ENCODE data around the gene RNF207. TPM values are rescaled to one million over a fixed set of nuclear protein-coding genes. Genes with fewer than 3 reads are reported as not detected.

Gene RNF207
- total RNA-seq, 1 experiment from 2014 or later: 22.7 TPM

DNA sequence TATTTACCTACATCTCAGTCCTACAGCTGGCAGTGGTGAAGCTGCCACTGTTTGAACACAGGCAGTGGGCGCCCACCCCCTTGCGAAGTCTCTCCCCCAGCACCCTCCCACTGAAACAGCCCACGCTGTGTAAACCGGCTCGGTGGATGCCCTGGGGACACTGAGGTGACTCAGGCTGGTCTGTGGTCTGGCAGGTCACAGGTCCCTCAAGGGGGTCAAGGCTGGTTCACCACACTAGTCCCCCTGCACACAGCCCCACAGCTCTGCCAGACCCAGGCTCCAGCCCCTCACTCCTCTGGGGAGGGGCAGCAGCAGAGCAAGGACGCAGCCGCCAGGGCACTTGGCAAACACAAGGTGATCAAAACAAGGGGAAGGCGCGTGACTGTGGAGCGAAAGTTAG is 33.4 kb upstream of the RNF207 start:
- no peak for DNase-seq (ENCODE audit: low spot score)

DNA sequence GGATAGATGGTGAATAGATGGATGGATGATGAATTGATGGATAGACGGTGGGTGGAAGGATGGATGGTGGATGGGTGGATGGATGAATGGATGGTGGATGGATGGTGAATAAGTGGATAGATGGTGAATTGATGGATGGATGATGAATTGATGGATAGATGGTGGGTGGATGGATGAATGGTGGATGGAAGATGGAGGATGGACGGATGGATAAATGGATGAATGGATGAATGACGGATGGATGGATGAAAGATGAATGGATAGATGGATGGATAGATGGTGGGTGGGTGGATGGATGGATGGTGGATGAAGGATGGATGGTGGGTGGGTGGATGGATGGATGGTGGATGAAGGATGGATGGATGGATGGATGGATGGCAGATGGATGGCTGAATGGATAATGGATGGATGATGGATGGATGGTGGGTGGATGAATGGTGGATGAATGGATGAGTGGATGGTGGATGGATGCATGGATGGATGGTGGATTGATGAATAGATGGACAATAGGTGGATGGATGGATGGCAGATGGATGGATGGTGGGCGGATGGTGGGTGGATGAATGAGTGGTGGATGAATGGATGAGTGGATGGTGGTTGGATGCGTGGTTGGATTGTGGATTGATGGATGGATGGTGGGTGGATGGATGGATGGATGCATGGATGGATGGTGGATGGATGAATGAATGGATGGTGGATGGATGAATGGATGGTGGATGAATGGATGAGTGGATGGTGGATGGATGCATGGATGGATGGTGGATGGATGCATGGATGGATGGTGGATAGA is 31.1 kb upstream of the RNF207 start:
- no peak for DNase-seq (ENCODE audit: low spot score)

DNA sequence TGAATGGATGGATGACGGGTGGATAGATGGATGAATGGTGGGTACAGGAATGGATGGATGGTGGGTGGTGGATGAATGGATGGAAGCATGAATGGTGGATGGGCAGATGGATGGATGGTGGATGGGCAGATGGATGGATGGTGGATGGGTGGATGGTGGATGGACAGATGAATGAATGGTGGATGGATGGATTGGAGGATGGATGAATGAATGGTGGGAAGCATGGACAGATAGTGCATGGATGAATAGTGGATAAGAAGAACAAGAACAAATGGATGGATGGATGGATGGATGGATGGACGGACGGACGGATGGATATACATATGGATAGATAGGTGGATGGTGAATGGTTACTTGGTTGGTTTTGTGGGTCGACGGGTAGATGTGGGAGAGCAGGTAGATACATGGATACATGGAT is 30.5 kb upstream of the RNF207 start:
- no peak for DNase-seq (ENCODE audit: low spot score)

DNA sequence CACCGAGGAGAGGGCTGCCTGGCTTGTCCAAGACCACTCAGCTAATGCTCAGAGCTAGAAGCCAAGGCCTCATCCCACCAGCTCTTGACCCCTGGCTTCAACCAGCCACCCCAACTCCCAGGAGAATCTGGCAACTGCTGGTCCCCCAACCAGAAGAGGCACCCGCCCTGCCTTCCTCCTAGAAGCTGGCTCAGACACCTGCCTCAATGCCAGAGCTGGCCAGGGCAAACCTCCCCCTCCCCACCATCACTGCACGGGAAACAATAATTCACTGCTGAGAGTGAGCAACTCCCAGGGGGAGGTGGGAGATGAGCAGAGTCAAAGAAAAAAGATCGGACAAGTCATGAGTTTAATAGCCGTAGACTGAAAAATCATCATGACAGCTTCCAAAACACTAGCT is 29.1 kb upstream of the RNF207 start:
- DNase-seq (ENCODE audit: low spot score): no peak

DNA sequence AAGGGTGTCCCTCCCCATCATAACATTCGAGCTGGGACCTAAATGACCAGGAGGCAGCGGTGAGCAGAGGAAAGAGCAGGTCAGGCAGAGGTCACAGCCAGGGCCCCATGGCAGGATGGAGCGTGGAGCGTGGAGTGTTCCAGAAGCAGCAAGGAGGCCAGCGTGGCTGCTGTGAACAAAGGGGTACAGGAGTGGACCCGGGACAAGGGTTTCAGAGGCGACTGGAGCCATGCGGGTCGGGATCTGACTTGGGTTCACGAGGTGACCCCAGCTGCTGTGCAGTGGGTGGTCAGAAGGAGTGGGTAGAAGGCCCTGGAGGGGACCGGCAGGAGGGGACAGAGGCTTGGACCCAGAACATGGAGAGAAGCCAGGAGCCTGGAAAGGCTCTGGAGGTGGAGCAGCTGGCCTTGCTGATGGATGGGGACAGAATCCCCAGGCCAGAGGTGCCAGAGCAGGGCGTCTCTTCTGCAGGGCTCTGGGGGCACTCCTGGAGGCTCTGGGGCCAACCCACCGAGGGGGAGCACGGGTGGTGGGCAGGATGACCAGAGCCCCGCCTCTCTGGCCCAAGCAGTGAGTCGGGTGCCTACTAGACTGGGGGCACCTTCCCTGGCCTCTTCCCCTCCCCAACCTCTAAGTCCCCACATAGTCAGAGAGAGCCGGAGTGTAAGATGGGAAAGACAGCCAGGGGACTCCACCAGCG is 28.1 kb upstream of the RNF207 start:
- DNase-seq (ENCODE audit: low spot score): no peak

DNA sequence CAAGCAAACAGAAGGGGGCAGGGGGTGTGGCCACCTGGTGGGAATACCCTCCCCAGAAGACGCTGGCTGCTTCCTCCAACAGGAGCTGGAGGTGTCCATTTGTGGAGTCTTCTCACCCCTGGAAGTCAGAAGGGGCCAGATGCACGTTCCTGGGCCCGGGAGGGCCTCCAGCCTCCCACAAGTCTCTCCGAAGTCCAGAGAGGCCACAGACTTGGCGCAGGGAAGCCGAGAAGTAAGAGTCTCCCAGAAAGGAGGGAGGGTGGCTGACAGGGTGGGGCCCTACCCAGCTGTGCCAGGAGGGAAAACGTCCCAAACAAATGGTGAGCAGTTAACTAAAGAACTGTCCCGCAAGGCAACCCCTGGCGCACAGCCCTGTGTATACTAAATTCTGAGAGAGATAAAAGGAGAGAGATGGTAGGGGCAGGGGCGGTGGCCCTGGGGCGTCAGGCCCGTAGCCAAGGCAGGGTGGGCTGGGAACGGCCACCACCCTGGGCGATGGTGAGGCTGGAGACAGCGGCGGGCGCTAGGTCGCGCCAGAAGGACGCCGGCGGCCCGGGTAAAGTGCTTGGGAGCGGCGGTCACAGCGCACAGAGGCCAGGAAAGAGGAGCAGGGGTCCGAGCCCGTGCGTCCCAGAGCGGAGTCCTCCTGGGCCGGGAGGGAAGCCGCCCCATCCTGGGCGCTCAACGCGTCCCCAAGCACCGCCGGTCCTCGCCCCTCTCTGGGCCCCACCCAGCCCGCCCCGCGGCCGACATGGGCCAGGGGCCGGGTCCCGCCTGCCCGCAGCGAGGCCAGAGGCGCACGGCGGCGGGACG is 27.0 kb upstream of the RNF207 start:
- DNase-seq (ENCODE audit: low spot score): no peak

DNA sequence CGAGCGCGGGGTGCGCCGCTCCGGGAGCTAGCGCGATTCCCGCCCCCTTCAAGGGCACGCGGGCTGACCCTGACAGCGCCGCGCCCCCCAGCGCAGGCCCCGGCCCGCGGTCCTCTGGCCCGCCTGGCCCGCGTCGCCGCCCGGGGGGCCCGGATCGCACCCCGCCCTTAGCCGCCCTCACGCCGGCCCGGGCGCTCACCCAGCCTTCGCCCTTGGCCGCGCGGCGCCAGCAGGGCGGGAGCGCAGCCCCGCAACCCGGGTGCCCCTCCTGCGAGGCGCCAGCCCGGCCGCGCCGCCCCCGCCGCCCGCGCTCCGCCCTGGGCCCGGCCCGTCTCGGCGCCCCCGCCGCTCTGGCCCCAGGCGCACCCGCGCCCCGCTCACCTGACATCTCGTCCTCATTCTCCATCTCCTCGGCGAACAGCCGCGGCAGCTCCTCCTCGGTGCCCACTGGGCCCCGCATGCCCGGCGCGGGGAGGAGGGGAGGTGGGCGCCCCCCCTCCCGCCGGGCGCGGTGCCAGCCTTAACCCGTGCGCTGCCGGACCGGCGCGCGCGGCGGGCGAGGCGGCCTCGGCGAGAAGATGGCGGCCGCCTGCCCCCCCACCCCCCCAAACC is 26.2 kb upstream of the RNF207 start:
- DNase-seq (ENCODE audit: low spot score): no peak

DNA sequence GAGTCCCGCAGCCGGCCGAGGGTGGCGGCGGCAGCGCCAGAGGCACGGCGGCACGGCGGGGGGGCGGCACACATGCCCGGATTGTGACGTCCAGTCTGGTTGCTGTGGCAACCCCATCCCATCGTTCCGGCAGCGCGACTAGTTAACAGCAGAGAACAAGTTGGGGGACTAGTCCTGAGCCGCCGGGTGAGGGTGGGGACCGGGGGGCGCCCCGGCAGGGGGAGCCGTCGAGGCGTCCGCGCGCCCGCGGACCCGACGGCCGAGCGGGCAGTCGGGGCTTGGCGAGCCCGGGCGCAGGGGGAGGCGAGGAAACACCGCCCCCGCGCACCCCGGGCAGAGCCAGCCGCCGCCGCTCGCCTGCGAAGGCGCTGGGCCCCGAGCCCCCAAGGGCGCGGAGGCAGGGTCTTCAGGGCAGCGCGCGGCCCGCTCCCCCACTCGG is 25.6 kb upstream of the RNF207 start, which contains the start of gene CHD5:
Gene CHD5 (minus strand): TSS at position 54 of the 439 bp plus-strand sequence. CDS start 298 bp downstream, outside the sequence.
- no peak for DNase-seq (ENCODE audit: low spot score)

DNA sequence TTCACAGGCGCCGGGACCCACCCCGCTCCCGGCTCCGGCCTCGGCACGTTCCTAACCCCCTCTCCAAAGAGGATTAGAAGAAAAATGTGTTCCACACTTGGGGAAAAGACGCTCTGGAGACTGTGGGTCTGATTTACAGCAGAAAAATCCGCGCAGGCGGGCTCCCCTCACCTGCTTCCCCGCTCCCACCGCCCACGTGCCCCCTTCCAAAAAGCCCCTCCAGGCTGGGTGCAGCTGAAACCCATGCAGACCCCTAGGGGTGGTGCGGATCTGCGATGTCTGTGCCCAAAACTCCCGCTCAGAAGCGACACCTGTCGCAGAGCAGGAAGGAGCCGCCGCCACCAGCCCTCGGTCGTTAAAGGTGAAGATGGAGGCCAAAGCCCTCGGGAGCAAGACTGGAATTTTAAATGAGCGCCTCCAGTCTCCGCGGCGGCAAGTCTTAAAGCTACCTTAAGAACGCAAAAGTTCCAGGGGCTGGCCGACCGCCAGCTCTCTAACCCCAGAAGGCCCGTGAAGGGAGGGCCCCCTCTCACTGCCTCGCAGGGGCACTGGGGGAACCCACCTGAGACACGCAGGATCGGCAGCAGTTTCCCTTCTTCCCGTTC is 25.1 kb upstream of the RNF207 start:
- no peak for DNase-seq (ENCODE audit: low spot score)

DNA sequence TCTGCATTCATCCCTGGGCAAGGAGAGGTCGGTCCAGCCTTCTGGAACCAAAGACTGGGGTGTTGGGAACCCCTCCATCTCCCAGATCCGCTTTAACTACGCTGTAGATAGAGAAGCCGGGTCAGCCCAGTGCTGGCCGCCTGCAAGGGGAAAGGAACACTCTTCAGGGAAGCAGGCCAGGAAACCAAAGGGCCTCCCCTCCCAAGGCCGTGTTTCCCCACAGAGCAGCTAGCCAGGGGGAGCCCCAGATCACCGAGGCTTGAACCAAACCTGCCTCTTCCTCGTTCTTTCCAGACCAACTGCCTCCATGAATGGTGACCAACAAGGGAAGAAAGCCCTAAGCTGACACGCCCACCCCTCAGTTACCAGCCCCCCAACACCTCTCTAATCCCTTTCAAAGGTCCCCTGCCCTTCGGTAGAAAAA is 24.6 kb upstream of the RNF207 start:
- peak; percentile 20 for DNase-seq (ENCODE audit: low spot score)

DNA sequence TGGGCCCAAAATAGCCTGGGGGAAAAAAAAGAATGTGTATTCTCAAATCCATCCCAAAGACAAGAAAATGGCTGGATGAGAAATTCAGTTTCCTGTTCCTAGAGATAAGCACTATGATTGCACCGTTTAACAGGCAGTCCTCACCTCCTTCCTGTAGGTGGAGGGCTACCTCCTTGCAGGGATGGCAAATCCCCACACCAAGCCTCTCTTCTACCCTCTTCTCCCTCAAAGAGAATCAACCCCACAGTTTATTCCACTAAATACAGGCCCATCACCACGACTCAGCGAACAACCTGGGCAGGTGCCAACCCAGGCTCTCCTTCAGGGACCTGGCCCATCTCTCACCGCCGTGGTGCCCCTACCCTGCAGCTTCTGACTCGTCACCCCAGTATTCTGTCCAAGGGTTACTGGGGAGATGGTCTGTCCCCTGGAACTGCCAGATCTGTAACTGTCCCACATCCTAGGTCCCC is 22.4 kb upstream of the RNF207 start:
- peak; percentile 26 for DNase-seq (ENCODE audit: low spot score)

DNA sequence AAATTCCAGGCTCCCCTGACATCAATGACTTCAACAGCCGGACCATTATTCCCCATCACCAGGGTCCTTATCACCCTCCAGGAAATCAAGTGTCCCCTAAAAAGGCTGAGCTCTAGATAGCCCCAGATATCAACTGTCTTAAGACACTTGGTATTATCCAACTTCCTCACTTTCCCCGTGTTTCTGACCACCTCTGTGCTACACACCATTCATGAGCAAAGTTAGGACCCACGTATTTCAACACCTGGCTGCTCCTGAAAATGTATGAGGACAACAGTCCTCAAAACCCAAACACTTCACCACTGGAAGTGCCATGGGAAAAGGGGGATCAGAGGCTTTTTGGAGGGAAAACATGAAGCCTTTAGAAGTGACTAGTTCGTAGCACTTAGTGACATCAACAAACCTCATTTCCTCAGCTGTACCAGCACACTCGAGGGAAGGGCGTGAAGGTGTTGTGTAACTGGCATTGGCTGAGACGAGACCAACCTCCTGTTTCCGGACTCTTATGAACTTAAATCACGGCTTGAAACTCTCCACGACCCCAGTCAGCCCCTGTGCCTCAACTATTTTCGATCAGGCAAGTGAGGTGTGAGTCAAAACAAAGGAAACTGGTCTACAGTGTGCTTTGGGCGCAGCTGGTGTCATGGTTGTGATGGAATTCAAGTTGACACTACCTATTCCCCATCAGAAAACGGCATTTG is 21.7 kb upstream of the RNF207 start:
- peak; percentile 7 for DNase-seq (ENCODE audit: low spot score)

DNA sequence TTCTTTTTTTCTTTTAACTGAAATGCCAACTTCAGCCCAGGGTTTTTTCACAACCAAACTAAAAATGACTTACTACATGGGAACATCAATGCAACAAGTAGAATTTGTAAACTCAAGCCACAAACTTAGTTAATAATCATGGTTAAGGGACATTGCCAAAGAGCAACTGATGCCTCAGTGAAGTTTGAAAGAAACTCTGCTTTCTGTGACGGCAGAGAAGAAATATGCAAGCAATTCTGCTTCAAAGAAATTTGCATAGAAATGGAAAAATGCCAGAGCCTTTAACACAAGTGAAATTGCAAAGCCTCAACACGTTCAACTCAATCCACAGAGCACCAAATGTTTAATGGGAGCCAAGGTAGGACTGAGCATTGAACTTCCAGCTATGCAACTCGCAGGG is 20.8 kb upstream of the RNF207 start:
- DNase-seq (ENCODE audit: low spot score): no peak

DNA sequence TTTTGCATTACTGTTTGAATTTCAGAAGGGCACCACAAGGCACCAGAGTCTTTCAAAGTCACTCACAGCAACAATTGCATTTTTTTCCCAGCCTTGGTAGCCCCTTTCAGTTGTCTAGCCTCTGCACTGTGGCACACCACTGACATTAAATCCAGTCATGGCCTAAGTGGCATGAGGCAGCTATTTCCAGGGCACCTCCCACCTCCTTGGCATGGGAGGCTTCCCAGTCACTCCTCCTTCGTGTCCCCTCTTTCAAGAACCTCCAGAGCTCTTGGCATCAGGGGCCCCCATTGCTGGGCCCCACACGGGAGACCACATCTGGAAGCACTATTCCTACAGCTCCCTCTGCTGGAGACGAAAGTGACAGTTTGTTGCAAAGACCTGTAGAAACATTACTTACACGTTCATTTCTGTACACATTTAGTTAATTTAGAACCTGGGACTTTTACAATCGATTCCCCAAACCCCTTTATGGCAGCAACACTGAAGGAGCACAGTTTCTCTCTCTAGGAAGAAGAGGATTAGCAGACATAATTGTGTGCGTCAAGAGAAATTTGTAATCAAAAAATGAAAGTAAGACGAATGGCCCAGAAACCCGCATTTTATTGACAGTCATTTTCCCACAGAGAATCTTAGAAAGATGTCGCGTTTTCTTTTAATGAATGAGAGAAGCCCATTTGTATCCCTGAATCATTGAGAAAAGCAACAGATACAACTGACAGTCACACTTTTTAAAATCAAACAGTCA is 20.1 kb upstream of the RNF207 start:
- peak; percentile 60 for DNase-seq (ENCODE audit: low spot score)

DNA sequence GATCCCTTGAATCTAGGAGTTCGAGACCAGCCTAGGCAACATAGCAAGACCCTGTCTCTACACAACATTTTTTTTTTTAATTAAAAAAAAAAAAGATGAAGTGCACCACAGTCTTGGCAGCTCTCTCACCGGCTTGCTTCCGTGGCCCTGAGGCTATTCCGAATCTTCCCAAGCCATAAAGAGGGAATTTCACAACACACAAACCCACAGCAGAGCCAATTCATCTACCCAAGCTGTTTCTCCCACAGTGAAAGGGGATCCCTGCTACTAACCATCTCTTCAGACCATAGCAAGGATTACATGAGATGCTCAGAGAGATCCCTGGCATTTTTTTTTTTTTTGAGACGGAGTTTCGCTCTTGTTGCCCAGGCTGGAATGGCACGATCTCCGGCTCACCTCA is 17.5 kb upstream of the RNF207 start:
- no peak for DNase-seq (ENCODE audit: low spot score)

DNA sequence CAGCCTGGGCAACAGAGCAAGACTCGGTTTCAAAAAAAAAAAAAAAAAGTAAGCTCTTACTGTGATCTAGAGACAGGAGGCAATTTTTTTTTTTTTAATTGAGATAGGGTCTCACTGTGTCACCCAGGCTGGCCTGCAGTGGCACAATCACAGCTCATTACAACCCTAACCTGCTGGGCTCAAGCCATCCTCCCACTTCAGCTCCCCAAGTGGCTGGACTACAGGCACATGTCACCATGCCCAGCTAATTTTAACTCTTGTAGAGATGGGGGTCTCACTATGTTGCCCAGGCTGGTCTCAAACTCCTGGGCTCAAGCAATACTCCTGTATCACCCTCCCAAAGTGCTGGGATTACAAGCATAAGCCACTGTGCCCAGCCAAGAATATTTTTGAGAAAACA is 14.0 kb upstream of the RNF207 start:
- no peak for DNase-seq (ENCODE audit: low spot score)

DNA sequence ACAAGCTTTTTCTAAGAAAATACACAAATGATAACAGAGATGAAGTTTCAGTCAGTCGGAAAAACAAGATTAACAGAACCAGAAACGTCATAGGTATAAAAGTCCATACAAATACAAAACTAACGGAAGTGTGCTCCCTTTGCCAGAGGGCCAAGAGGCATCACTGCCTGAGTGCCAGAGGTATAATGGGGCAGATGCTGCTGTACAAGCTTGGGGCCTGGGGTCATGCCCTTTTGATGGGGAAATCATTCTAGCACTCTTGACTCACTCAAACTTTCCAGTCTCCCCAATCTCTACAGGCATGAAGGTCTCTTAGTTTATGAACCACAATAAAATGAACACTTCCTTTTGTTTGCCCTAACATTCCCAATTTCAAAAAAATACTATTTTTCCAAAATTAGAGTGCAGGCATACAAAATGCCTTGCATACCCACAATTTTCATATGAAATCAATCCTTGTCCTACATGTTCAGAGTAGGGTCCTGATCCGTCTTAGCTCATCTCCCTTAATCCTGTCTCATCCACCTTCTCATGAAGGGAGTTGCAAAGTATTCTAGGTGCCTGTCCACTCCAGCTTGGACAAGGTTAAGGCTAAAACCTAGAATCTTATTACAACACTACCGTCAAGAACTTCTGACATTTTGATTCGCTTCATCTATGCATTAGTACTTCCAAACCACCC is 8.0 kb upstream of the RNF207 start:
- DNase-seq (ENCODE audit: low spot score): no peak

DNA sequence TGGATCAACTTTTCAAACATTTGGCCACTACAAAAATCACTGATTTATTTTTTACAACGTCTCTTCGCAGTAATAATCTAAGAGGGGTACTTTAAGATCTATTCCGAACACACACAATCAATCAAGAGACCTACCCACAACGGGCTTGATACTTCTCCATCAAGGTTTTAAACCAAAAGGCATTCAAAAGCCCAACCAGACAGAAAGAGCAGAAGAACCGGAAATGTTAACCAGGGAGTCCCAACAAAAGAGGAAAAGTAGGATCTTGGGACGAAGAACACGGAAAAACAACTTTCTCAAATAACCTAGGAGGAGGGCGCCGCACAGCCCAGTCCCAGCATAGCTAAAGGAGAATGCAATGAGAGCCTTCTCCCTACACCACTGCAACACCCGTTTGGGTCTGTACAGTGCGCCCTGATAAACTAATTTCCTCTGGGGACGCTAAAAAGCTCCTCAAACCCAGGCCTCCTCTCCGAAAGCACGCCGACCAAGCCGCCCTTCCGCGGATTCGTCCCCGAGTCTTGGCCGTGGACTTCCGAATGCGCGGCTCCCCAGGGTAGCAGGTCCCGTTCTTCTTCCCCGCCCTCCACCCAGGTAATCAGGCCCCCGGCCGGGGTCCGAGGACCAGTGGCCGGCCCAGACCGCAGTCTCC is 7.1 kb upstream of the RNF207 start:
- peak; percentile 22 for DNase-seq (ENCODE audit: low spot score)

Data from HT-29 (cell line).